DMS53 treated with DMSO at 0.1 percent for 48 hours (cell line): Measurements from ENCODE around the gene AASDH.
A peak's percentile ranks its signal among the peaks of the same experiment; 100 is the strongest.

ENCODE experiments used
- DNase-seq: peaks from one replicate; lab custom pipeline; 2025; ENCODE audit not compliant: unreplicated experiment; lab: John Stamatoyannopoulos, UW

AASDH gene

GRCh38 chr4:56316011-56316650, 71.2 kb downstream of the AASDH start:
- DNase-seq: no peak

GRCh38 chr4:56315543-56315942, 71.7 kb downstream of the AASDH start:
- DNase-seq: no peak

- DNase-seq: no peak
These were observed 72.2 kb downstream of the AASDH start for GRCh38 chr4:56315041-56315440.

GRCh38 chr4:56314207-56314915, 72.9 kb downstream of the AASDH start:
- DNase-seq: no peak

- DNase-seq: no peak
These were observed 74.2 kb downstream of the AASDH start for GRCh38 chr4:56313132-56313531.

GRCh38 chr4:56311299-56311975, 75.9 kb downstream of the AASDH start:
- DNase-seq: no peak

GRCh38 chr4:56310401-56311125, 76.7 kb downstream of the AASDH start:
- no peak for DNase-seq

- DNase-seq: no peak
These were observed 78.9 kb downstream of the AASDH start for GRCh38 chr4:56308384-56308783.

- no peak for DNase-seq
These were observed 79.9 kb downstream of the AASDH start for GRCh38 chr4:56307423-56307822.

- no peak for DNase-seq
These were observed 81.9 kb downstream of the AASDH start for GRCh38 chr4:56305390-56305789.

GRCh38 chr4:56303921-56304320, 83.4 kb downstream of the AASDH start:
- DNase-seq: no peak

- DNase-seq: no peak
These were observed 84.5 kb downstream of the AASDH start for GRCh38 chr4:56302760-56303159.

- no peak for DNase-seq
These were observed 85.2 kb downstream of the AASDH start for GRCh38 chr4:56301997-56302496.

- peak; percentile 42 for DNase-seq
These were observed 85.9 kb downstream of the AASDH start for GRCh38 chr4:56301181-56301996.

- no peak for DNase-seq
These were observed 89.1 kb downstream of the AASDH start for GRCh38 chr4:56298236-56298635.

- no peak for DNase-seq
These were observed 89.5 kb downstream of the AASDH start for GRCh38 chr4:56297776-56298175.

GRCh38 chr4:56296526-56296925, 90.8 kb downstream of the AASDH start:
- no peak for DNase-seq

- no peak for DNase-seq
These were observed 94.2 kb downstream of the AASDH start for GRCh38 chr4:56293121-56293520.

- DNase-seq: no peak
These were observed 97.4 kb downstream of the AASDH start for GRCh38 chr4:56289934-56290333.

- DNase-seq: no peak
These were observed 98.6 kb downstream of the AASDH start for GRCh38 chr4:56288663-56289062.
